SJSA1 (cell line): ENCODE data around the gene GABRQ. TPM values are rescaled to one million over a fixed set of nuclear protein-coding genes. Genes with fewer than 3 reads are reported as not detected.
"Not testable (repeated sequence)": the region's sequence is repeated elsewhere in the genome, so short reads cannot be mapped to it uniquely, and the experiment has no call there.

Source experiments
- DNase-seq, 2 experiments: peaks; one replicate each; pipeline ENCODE4 v3.0.0-alpha.2; 2015 to 2020; ENCODE audit warnings: low spot score in 2 of 2, low read depth in 1 of 2
- H3K27ac ChIP-seq: fragments of 250-450 bp; sonication (Bioruptor Pico); 2 replicates; pipeline ENCODE4 v1.5.1; 2020; ENCODE audit warnings: mild to moderate bottlenecking, moderate library complexity
- H3K27me3 ChIP-seq: fragments of 250-450 bp; sonication (Bioruptor Pico); replicated peaks from 2 replicates; pipeline ENCODE4 v1.5.1; 2020; ENCODE audit warnings: mild to moderate bottlenecking, moderate library complexity
- H3K36me3 ChIP-seq: fragments of 250-450 bp; sonication (Bioruptor Pico); 2 replicates; pipeline ENCODE4 v1.5.1; 2020; ENCODE audit warnings: mild to moderate bottlenecking
- H3K4me1 ChIP-seq: fragments of 250-450 bp; sonication (Bioruptor Pico); replicated peaks from 2 replicates; pipeline ENCODE4 v1.6.1; 2021; ENCODE audit warnings: mild to moderate bottlenecking
- H3K4me3 ChIP-seq: fragments of 250-450 bp; sonication (Bioruptor Pico); 2 replicates; pipeline ENCODE4 v1.5.1; 2020; ENCODE audit warnings: mild to moderate bottlenecking
- H3K9me3 ChIP-seq: fragments of 250-450 bp; sonication (Bioruptor Pico); replicated peaks from 2 replicates; pipeline ENCODE4 v1.5.1; 2020; ENCODE audit warnings: mild to moderate bottlenecking
- total RNA-seq: library from RNA; depleted of rRNA; stranded (reverse); fragments of >200 nt; shearing (Covaris generic); gene quantifications from 2 replicates; pipeline ENCODE4 v1.2.3, GENCODE V29; 2014

The GABRQ gene
- total RNA-seq, 1 experiment from 2014 or later = 0.11 TPM

- Histone ChIP-seq H3K4me1 (no peaks in the 10 kb centered on the region), H3K27me3 (peaks cover 5% of the 10 kb centered on the region; the same call in 1 of the 2 replicates), H3K36me3 (no peaks in the 10 kb centered on the region), H3K27ac (no peak overlapping the region), H3K9me3 (no peaks in the 10 kb centered on the region), H3K4me3 (no peak overlapping the region)
- no peak for DNase-seq
These were observed 4.3 kb downstream of the GABRQ start for GRCh38 chrX:152641996-152642395.

DNA sequence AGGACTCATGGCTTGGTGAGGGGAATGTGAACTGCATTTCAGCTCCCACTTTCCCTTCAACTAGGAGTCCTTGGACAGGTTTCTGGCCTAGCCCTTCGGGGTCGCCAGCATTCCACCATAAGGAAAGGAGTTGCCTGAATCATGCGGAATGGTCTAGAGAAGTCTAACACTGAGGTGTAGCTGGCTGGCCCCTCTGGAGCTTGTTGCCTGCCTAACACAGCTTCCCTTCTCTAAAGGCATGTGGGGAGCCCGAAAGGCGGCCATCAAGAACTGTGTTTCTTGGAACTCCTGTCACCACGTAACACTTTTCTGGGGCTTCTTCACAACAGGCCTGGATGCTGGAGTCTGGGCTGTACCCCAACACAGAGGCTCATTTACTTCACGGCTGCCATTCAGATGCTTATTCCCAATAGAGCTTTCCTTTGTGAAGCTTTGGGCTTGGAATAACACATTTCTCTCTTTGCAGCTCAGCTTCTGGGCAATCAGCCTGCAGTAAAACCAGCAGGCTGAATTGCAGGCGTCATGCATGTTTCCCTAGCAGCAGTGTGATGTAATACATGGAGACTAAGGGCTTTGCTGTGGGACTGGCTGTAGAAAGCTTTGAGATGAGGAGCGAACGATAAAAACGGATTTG is 5.4 kb downstream of the GABRQ start:
- no peaks in the 10 kb centered on the region for H3K9me3 ChIP-seq
- H3K4me3 ChIP-seq = no peak overlapping the region
- peaks cover 4% of the 10 kb centered on the region; the same call in 1 of the 2 replicates for H3K27me3 ChIP-seq
- DNase-seq = no peak
- no peaks in the 10 kb centered on the region for H3K36me3 ChIP-seq
- no peak overlapping the region for H3K27ac ChIP-seq
- H3K4me1 ChIP-seq = no peaks in the 10 kb centered on the region

DNA sequence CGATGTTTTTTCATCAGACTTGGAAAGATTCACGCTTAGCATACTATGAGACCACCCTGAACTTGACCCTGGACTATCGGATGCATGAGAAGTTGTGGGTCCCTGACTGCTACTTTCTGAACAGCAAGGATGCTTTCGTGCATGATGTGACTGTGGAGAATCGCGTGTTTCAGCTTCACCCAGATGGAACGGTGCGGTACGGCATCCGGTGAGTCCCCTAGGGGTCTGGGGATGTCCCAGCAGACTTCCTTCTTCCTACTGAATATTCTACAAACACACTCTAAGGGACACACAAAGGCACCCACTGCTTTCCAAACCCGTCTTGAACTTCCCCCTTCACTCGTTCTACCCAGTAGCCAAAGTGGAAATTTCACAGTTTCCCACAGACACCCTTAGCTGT is 9.3 kb downstream of the GABRQ start:
- Histone ChIP-seq H3K4me3 (no peak overlapping the region), H3K36me3 (no peaks in the 10 kb centered on the region), H3K9me3 (no peaks in the 10 kb centered on the region), H3K27ac (no peak overlapping the region), H3K4me1 (no peaks in the 10 kb centered on the region), H3K27me3 (no peaks in the 10 kb centered on the region)
- no peak for DNase-seq

DNA sequence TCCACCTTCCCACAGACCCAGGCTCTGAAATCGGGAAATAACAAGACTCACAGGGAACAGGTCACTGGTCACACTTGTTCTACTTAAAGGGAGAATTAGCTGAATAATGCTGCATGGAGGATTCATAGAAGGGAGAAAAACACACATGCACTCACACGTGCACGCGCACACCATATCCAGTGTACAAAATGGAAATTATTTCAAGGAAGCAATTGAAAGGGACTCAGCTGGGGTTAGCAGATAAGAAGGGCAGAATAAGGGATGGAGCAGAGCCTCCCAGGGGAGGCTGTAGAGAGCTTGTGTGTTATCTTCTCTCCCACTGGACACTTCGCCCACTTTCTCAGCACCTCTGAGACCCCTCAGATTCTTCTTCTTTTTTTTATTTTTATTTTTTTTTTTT is 10.3 kb downstream of the GABRQ start:
- DNase-seq = no peak
- H3K4me3 ChIP-seq = no peak overlapping the region
- no peaks in the 10 kb centered on the region for H3K4me1 ChIP-seq
- H3K27ac ChIP-seq = no peak overlapping the region
- no peaks in the 10 kb centered on the region for H3K9me3 ChIP-seq
- no peaks in the 10 kb centered on the region for H3K36me3 ChIP-seq
- H3K27me3 ChIP-seq = no peaks in the 10 kb centered on the region

DNA sequence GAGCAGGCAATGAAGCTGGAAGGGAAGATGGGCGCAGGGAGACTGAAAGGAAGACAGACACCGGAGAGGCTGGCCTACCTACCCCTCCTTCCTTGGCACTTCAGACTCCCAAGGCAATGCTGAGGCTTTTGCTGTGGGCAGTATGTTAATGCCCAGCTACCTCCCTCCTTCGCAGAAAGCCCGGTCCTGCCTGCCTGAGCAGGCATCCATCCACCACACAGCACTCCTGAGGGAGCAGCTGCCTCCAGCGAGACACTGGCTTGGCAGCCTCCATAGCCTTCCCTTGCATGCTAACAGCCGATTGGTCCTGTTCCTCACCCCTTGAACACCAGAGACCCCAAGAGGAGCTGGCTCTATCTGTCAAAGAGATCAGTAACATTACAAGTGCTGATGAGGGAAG is 14.4 kb downstream of the GABRQ start:
- H3K36me3 ChIP-seq = no peaks in the 10 kb centered on the region
- H3K9me3 ChIP-seq = no peaks in the 10 kb centered on the region
- no peak overlapping the region for H3K27ac ChIP-seq
- DNase-seq = no peak
- H3K4me1 ChIP-seq = no peaks in the 10 kb centered on the region
- H3K27me3 ChIP-seq = no peaks in the 10 kb centered on the region
- H3K4me3 ChIP-seq = no peak overlapping the region

GRCh38 chrX:152652467-152652866 is 14.8 kb downstream of the GABRQ start:
- Histone ChIP-seq H3K27ac (no peak overlapping the region), H3K9me3 (no peaks in the 10 kb centered on the region), H3K36me3 (no peaks in the 10 kb centered on the region), H3K27me3 (no peaks in the 10 kb centered on the region), H3K4me1 (no peaks in the 10 kb centered on the region), H3K4me3 (no peak overlapping the region)
- DNase-seq = no peak

GRCh38 chrX:152656087-152656486 is 18.4 kb downstream of the GABRQ start:
- no peaks in the 10 kb centered on the region for H3K27me3 ChIP-seq
- H3K36me3 ChIP-seq = no peaks in the 10 kb centered on the region
- H3K4me3 ChIP-seq = no peak overlapping the region
- H3K27ac ChIP-seq = no peak overlapping the region
- no peak for DNase-seq
- H3K9me3 ChIP-seq = no peaks in the 10 kb centered on the region
- H3K4me1 ChIP-seq = no peaks in the 10 kb centered on the region

DNA sequence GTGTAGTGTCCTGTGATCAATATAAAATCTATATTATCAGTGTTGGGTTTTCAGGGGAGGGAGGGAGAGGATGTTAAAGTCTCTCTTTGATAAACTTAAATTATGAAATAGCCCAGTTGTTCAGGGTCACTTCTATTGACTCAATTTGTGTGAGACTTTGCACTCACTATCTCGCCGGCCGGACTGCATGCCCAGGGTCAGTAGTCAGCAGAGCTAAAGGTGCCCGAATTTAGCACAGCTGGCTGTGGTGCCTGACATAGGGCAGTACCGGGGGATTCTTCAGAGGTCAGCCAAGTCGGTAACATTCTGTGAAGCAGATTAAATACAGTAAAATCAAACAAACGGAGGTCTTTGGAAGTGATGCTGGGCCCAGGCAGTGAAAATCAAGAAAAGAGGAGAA is 19.2 kb downstream of the GABRQ start:
- no peak for DNase-seq
- H3K4me1 ChIP-seq = no peaks in the 10 kb centered on the region
- H3K9me3 ChIP-seq = no peaks in the 10 kb centered on the region
- no peaks in the 10 kb centered on the region for H3K27me3 ChIP-seq
- no peaks in the 10 kb centered on the region for H3K36me3 ChIP-seq
- no peak overlapping the region for H3K27ac ChIP-seq
- H3K4me3 ChIP-seq = no peak overlapping the region

DNA sequence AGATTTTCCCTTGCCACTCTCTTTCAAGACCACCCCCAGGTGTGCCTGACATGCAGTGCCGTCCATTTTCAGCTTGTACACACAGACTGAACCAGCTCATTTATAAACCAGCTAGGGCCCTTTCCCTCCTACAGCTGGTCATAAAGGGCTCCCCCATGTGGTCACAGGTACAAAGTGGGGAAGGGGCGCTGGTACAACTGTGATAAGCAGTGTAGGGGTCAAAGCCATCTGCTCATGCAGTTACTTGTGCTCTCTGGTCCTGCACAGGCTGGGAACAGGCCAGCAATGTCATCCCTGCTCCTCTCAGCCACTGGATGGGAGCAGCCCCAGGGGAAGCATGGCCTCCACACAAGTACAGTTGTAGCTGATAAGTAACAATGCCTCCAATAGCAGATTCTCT is 20.6 kb downstream of the GABRQ start:
- H3K9me3 ChIP-seq = no peaks in the 10 kb centered on the region
- H3K4me3 ChIP-seq = no peak overlapping the region
- no peak for DNase-seq
- H3K27ac ChIP-seq = no peak overlapping the region
- no peaks in the 10 kb centered on the region for H3K36me3 ChIP-seq
- no peaks in the 10 kb centered on the region for H3K27me3 ChIP-seq
- no peaks in the 10 kb centered on the region for H3K4me1 ChIP-seq

DNA sequence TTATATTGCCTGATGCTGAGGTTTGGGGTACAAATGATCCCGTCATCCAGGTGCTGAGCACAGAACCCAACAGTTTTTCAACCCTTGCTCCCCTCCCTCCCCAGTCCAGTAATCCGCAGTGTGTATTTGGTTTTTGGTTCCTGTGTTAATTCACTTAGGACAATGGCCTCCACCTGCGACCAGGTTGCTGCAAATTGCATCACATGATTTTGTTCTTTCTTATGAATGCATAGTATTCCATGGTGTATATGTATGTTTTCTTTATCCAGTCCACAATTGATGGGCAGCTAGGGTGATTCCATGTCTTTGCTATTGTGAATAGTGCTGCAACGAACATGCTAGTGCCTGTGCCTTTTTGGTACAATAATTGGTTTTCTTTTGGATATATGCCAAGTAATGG is 25.4 kb downstream of the GABRQ start:
- H3K4me3 ChIP-seq = no peak overlapping the region
- no peaks in the 10 kb centered on the region for H3K27me3 ChIP-seq
- H3K27ac ChIP-seq = no peak overlapping the region
- no peaks in the 10 kb centered on the region for H3K9me3 ChIP-seq
- H3K36me3 ChIP-seq = no peaks in the 10 kb centered on the region
- no peaks in the 10 kb centered on the region for H3K4me1 ChIP-seq
- DNase-seq = no peak

GRCh38 chrX:152674135-152674534 is 36.4 kb downstream of the GABRQ start:
- H3K27me3 ChIP-seq = no peaks in the 10 kb centered on the region
- no peak overlapping the region for H3K27ac ChIP-seq
- H3K4me3 ChIP-seq = no peak overlapping the region
- DNase-seq = no peak
- H3K4me1 ChIP-seq = no peaks in the 10 kb centered on the region
- no peaks in the 10 kb centered on the region for H3K36me3 ChIP-seq
- no peaks in the 10 kb centered on the region for H3K9me3 ChIP-seq

- H3K4me3 ChIP-seq, DNase-seq: not testable (repeated sequence)
These were observed 37.0 kb downstream of the GABRQ start for GRCh38 chrX:152674652-152675051.

DNA sequence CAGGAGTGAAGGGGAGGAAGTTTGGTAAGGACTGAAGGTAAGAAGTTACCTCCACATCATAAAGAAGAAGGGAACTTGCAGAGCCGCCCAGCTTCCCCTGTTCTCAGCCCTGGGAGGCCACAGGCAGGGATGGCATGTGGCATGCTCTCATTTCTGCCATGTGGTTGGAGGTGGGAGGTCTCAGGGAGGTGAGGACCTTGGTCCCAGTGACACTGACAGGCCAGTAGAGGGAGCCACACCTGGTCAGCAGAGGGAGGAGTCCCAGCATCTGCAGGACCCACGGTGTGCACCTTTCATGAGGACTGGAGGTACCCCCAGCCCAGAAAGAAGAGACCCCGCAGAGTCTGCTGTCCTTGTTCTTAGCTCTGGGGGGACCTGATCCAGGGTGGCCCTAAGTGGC is 43.3 kb downstream of the GABRQ start:
- H3K4me1 ChIP-seq, H3K27ac ChIP-seq: not testable (repeated sequence)

More at GRCh38 chrX:152674652-152675051, 37.0 kb downstream of the GABRQ start:
- not testable (repeated sequence) for H3K4me1 ChIP-seq, H3K27ac ChIP-seq, H3K9me3 ChIP-seq, H3K27me3 ChIP-seq, H3K36me3 ChIP-seq

DNA sequence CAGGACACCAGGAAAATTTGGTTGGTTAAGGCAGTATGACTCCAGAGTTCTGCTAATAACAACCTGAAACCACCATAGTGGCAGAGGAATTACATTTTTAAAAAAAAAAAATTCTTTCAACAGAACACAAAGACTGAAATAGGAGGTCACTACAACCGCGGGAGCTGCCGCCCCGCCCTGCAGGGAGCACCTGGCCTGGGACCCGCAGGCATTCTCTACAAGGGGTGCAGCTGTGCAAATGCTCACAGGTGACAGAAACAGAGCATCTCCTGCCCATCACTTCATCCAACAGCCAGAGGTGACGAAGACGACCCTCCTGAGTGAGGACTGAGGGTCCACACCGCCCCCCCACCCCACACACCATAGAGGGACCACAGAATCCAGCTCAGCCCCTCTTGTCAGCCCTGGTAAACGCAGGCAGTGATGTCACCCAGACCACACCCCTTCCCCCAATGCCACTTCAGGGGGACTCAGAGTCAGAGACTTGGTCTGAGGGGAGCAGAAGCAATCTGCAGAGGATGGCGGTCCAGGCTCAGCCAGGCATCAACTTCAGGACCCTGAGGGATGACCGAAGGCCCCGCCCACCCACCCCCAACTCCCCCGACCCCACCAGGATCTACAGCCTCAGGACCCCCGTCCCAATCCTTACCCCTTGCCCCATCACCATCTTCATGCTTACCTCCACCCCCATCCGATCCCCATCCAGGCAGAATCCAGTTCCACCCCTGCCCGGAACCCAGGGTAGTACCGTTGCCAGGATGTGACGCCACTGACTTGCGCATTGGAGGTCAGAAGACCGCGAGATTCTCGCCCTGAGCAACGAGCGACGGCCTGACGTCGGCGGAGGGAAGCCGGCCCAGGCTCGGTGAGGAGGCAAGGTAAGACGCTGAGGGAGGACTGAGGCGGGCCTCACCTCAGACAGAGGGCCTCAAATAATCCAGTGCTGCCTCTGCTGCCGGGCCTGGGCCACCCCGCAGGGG is 60.5 kb downstream of the GABRQ start, which contains the start of gene MAGEA3:
Gene MAGEA3, plus strand, starts transcription at position 843 of the 980 bp plus-strand sequence. CDS start 2,039 bp downstream, outside the sequence.
- H3K4me3 ChIP-seq, H3K27me3 ChIP-seq, DNase-seq, H3K9me3 ChIP-seq, H3K27ac ChIP-seq, H3K4me1 ChIP-seq, H3K36me3 ChIP-seq: not testable (repeated sequence)

More for the DNA sequence above, 43.3 kb downstream of the GABRQ start:
- H3K4me3 ChIP-seq, H3K9me3 ChIP-seq, H3K27me3 ChIP-seq, H3K36me3 ChIP-seq, DNase-seq: not testable (repeated sequence)
